Measurements from ENCODE around the gene TWSG1. TPM values are rescaled to one million over a fixed set of nuclear protein-coding genes. Genes with fewer than 3 reads are reported as not detected.

The TWSG1 gene
- total and polyA plus RNA-seq, 2 of the 13 experiments (the other 11 are each of a cell fraction or from before 2014, with no cell fraction given): 6.6 to 9.4 TPM

GRCh38 chr18:9323750-9324445, 10.7 kb upstream of the TWSG1 start:
- no peaks in the 10 kb centered on the region for H3K36me3 ChIP-seq (replicated peaks in 1 of 2; ENCODE audit: control insufficient read depth in 1 of 2, insufficient read depth in 2 of 2, low read length in 2 of 2)
- BruUV-seq (replicated peaks): no TSS peak
- H3K9ac ChIP-seq (ENCODE audit: insufficient read depth, low read depth, low read length): no peak overlapping the region
- no peak overlapping the region for H3K4me2 ChIP-seq (ENCODE audit: low read depth, low read length)
- H3K27me3 ChIP-seq (ENCODE audit: control insufficient read depth in 1 of 2, insufficient read depth in 2 of 2, low read length in 2 of 2): no peaks in the 10 kb centered on the region
- in situ Hi-C loops (cut with HindIII; ENCODE audit: extremely low pct_ligation_motif_present, low pct_unique_long_range_greater_than_20kb) (no loop called here), intact Hi-C loops (cut with micrococcal nuclease; ENCODE audit: unreplicated experiment) (no loop called here)
- TF ChIP-seq ZNF18 (CRISPR knock-in tag; IDR thresholded peaks at IDR 0.05; ENCODE audit: insufficient replicate concordance) (no peak), MTA1 (CRISPR knock-in tag; IDR thresholded peaks at IDR 0.05; ENCODE audit: borderline replicate concordance) (no peak), IKZF4 (CRISPR knock-in tag; IDR thresholded peaks at IDR 0.05; ENCODE audit: borderline replicate concordance, low read depth, not compliant biosample characterization) (no peak), HMGA1 (CRISPR knock-in tag; conservative IDR thresholded peaks at IDR 0.05) (no peak), ZNF878 (CRISPR knock-in tag; IDR thresholded peaks at IDR 0.05) (no peak), MXD4 (CRISPR knock-in tag; IDR thresholded peaks at IDR 0.05) (no peak)
- H3K4me3 ChIP-seq (replicated peaks in 1 of 3; ENCODE audit: insufficient read depth in 1 of 3, low read depth in 2 of 3, low read length in 3 of 3): no peak overlapping the region
- FAIRE-seq: no peak
- POLR2A ChIA-PET: no interaction called here
- 0 out of 2 replicates have a peak, but pooled peaks cover 10% of the 10 kb centered on the region for H3K4me1 ChIP-seq (ENCODE audit: insufficient read depth, low read length)
- no peak overlapping the region for H2AFZ ChIP-seq (ENCODE audit: low read length)
- CTCF ChIA-PET (ENCODE audit: low intra/inter-chr PET ratio, low total read pairs): no interaction called here
- no peaks in the 10 kb centered on the region for H4K20me1 ChIP-seq (ENCODE audit: insufficient read depth, low read length)
- DNase-seq (ENCODE audit: low spot score): no peak
- H3K79me2 ChIP-seq (ENCODE audit: insufficient read depth, low read length): no peaks in the 10 kb centered on the region
- H3K27ac ChIP-seq (ENCODE audit: extremely low read length, insufficient read depth, low read length): no peak overlapping the region
- no peak for ATAC-seq
- H3K9me3 ChIP-seq (ENCODE audit: low read length): no peaks in the 10 kb centered on the region
- 55% methylated on average over 3 of the region's 3 CpGs for WGBS (ENCODE audit: low lambda C conversion rate)

Data from HepG2 (cell line).